ENCODE results near the gene NFASC.

The NFASC gene

DNA sequence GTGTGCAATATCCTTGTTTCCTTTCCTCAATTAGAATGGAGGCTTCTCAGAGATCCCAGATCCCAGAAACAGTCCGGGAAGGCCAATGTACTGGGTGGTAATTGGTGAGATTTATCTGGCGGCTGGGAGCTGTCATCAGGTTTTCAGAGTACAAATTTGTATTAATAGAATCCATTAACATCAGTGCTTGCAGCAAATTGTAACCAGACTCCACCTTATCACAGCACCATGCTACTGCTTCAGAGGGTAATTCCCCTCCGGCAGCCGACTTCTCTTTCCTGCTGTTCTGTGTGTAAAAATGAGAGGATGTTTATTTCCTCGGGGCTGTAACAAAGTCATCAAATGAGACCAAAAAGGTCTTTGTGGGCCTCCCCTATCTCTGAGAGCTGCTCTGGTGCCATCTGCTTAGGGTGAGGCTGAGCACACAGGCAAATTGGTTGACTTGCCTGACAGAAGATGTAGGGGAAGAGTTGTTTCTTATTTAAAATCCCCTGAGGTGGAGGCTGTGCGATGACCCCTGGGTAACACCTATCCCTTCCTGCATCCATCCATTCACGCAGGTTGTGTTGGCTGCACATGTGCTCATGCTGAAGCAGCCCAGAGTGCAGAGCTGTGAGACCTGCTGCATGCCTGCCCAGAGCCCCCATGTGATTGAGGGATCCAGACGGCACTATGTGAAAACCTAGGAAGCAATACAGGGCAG is 19.2 kb downstream of the NFASC start:
- no peak for DNase-seq (ENCODE audit: low read depth)

GRCh38 chr1:204891860-204892259 is 21.2 kb downstream of the NFASC start:
- DNase-seq (ENCODE audit: low read depth), result no peak

DNA sequence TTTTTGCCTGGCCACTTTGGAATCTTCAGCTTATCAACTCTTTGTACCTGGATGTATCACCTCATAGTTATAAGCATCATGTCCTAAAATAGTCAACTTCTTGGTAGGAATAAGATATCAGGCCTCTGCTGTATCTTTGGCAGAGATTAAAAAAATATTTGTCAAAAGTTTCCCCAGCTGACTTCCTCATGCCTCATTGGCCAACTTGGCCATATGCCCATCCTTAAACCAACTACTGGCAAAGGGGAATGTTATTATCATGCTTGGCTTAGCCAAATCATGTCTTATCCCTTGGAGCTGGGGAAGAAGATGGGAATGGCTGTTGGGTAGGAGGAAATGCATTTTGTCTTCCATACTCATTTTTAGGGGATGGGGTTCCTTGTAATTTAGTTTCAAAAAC is 23.4 kb downstream of the NFASC start:
- DNase-seq (ENCODE audit: low read depth), result no peak

DNA sequence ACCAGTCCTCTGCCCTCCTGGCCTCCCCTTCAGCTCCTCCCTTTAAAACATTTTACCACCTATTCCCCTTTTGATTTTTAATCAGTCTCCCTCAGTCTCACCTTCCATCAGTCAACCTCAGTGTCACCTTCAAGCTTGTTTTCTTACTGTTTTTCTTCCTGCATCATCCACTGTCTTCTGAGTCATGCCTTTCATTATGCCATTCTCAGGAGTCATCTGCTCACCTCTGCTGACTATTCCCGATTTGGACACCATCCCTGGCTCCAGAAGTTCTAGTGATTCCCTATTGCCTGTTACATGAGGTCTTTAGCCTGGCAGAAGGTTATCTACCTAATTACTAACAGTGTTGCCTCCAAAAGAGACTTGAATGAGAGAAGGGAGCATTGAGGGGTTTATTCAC is 23.9 kb downstream of the NFASC start:
- no peak for DNase-seq (ENCODE audit: low read depth)

GRCh38 chr1:204896023-204896422 is 25.4 kb downstream of the NFASC start:
- no peak for DNase-seq (ENCODE audit: low read depth)

DNA sequence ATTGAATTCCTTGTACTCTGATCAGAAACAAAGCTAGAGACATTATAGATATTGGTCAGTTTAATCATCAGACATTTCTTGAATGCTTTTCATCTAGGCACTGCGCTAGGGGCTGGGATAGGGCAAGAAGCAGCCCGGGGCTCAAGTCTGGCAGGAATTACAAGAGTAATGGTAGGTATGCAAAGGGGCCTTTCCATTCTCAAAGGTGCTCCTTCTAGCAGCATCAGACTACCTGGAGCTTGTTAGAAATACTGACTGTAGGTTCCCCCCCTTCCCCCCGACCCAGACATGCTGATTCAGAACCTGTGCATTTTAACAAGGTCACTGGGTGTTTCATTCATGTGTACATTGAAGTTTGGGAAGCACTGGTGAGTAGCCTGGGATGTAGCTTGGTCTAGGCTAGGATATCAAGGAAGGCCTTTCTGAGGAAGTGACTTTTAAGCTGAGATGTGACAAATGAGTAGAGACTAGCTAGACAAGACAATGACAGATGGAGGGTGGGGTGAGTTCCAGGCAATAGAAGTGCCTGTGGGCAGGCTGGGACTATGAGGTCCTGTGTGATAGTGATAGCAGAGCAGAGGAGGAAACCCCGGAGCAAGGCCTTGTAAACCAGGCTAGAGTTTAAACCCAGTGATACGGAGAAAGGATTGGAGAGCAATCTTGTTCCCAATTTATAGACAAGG is 26.3 kb downstream of the NFASC start:
- DNase-seq (ENCODE audit: low read depth), result no peak

DNA sequence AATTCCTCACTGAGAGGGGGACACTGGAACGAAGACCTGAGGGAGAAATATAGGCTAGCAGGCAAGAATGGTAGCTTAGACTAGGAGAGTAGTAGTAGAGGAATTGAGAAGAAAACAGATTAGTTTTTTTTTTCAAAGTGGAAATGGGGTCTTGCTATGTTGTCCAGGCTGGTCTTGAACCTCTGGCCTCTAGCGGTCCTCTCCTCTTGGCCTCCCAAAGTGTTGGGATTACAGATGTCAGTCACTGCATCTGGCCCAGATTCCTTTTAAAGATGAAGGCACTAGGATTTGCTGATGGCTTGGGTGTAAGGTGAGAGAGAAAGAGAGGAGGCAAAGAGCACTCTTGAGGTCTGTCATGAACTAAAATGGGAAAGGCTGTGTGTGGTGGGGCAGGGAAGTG is 30.1 kb downstream of the NFASC start:
- no peak for DNase-seq (ENCODE audit: low read depth)

DNA sequence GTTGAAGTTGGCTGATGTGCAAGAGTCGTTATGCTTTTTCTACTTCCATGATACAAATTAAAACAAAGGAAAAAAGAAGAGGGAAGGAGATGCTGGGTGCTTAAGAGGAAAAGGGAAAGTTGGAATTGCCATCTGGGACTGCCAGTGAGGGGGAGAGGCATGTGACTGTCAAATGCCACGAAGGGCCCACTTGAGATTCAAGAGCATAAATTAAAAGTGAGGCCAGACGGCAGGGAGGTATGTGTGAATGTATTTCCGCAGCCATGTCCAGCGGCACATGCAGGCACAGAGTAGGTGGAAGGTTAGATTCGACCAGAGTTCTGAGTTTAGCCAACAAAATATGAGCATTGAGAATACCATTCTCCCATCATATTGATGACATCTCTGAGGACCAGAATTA is 32.0 kb downstream of the NFASC start:
- no peak for DNase-seq (ENCODE audit: low read depth)

DNA sequence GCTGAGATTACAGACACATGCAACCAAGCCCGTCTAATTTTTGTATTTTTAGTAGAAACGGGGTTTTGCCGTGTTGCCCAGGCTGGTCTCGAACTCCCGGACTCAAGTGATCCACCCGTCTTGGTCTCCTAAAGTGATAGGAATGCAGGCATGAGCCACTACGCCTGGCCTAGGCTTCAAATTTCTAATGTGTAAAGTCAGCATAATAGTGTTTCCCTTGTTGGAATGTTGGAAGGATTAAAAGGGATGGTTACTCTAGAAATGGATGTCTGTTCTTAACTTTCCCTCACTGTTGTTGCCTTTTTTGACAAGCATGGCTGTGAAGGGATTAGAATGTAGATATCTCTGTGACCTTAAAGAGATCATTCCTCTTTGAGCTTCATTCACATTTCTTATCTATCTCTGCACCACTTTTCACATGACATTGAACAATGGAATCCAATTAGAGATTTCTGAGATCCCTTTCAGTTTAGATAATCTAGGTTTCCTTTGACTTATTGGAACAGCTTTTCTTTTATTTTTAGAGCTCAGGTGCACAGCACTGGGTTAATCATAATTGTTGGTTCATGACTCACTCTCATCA is 33.7 kb downstream of the NFASC start:
- DNase-seq (ENCODE audit: low read depth), result no peak

DNA sequence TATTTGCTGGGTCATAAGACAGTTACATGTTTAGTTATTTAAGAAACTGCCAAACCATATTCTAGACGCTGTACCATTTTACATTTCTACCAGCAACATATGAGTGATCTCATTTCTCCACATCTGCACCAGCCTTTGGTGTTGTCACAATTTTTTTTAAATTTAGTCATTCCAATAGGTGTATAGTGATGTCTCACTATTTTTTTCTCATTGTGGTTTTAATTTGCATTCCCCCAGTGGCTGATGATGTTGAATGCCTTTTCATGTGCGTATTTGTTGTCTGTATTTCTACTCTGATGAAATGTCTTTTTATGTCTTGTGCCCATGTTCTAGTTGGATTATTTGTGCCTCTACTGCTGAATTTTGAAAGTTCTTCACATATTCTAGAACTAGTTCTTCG is 38.4 kb downstream of the NFASC start:
- DNase-seq (ENCODE audit: low read depth), result no peak

GRCh38 chr1:204915861-204916495 is 45.3 kb downstream of the NFASC start:
- DNase-seq (ENCODE audit: low read depth), result no peak

DNA sequence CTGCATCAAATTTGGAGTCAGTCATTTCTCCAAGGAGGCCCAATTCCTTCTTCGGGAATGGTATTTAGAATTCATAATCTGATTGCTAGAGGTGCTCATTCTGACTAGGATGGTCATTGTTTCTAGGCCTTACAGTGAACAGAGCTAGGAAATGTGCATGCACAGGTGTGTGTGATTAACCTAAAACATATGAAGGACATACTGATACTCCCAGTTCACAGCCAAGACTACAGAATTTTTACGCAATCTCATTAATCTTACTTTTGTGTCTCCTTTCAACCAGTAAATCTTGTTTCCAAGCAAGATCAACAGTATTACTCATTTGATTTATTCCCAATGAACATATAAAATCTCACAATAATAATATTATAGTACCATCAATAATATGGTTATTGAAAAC is 47.1 kb downstream of the NFASC start:
- no peak for DNase-seq (ENCODE audit: low read depth)

DNA sequence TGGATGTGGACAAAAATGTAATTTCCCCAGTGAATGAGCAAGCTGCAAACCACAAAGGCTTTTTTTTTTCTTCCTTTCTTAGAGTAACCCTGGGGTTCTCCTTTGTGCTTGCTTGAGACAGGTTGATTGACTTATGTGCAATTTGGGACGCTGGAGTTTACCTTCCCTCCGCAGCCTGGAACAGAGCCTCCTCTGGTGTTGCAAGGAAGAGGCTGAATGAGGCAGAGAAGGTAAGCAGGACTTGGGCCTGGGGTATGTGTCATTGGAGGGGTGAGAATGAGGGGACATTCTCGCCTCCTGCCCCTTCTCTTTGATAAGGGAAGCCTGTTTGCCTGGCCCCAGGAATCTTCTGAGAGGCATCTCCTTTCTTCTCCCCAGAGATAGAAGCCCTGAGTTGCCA is 49.8 kb downstream of the NFASC start:
- DNase-seq (ENCODE audit: low read depth), result no peak

- no peak for DNase-seq (ENCODE audit: low read depth)
These were observed 50.3 kb downstream of the NFASC start for GRCh38 chr1:204920967-204921366.

DNA sequence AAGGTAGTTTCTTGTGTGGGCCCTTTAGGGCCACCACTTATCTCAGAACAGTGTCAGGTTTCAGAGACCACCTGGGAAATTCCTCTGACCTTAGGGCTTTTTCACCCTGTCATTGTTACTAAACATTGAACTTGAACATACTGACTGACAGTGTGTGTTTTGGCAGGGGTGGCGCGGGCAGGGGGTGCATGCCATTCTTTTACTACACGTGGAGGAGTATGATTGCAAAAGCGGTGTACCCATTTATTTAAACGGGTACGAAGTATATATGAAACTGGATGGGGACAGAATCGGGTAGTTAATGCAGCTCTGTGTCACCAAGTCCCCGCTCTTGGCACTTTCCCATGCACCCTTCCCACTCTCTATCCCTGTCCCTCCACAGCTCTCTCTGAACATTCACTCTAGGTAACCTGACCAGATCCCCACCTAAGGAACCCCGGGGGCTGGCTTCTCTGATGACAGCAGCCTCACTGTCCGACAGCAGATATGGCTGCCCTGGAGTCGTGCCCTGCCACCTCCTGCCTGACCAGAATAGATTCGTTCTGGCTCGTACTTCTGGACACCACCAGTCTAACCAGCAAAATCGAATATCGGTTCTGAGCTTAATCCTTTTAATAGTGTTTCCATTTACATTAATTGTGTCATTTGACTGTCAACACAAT is 51.3 kb downstream of the NFASC start:
- no peak for DNase-seq (ENCODE audit: low read depth)

DNA sequence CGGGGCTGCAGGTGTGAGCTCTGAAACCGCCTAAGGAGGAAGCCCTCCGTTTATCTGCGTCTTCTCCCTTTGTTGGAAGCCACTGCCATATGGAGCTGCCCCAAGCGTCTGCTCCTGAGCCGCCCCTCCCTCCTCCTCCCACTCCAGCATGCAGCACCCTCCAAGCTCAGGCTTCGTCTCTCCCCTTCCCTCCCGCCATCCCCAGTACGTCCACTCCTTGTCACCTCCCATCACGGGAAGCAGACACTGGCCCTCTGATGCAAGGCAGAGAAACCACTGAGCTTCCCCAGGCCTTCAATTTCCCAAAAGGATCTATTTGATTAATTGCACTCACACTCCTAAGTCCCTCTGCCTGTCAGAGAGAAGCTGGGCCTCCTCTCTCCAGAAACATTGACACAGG is 52.5 kb downstream of the NFASC start:
- DNase-seq (ENCODE audit: low read depth), result no peak

- DNase-seq (ENCODE audit: low read depth), result no peak
These were observed 53.0 kb downstream of the NFASC start for GRCh38 chr1:204923626-204924012.

DNA sequence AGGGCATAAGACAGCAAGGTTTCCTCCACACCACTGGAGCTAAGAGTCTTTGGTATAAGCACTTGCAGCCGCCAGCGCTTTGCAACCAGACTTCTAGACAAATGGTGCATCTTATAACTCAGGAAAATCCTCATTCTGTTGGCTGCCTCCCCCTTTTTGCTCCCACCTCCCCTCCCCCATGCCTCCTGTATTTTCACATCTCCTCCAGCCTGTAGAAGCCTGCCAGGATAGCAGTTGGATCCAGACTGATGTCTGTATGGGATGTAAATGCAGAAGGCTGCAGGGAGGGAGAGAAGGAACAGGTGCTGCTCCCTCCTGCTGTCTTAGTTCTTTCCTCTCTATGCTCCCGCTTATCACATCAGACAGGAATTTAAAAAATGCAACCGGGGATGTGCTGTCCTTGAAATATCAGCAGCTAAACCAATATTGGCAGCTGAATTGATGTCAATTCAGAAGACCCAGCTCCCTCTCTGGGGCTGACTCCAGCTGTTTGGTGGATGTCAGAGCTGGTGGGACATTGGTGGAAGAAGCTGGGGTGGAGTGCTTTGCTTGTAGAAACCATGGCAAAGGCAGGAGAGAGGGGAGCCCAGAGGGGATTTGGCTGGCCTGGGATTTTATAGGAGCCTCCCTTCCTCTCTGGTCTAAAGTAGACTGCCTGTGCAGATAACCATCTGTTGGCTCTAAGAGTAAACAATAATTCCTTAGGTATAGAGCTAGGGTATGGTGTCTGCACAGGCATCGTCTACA is 53.5 kb downstream of the NFASC start:
- DNase-seq (ENCODE audit: low read depth), result no peak

DNA sequence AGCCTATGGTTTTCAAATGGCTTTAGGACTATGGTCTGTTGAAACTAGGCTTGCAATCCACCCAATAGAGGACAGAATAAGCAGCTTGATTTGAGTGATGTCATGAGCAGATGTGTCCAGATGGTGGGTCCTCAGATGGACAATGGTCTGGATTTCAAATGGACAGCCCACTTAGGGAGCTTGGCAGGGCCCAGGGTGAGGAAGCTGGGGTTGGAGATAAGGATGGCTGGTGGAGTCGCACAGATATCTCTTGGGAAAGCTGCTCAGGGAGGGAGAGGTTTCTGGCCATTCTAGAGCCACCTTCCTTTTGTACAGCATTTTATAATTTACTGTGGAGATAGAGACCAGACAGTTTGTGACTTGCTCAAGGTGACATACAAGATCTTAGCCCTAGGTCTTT is 55.0 kb downstream of the NFASC start:
- no peak for DNase-seq (ENCODE audit: low read depth)

GRCh38 chr1:204927673-204928641 is 57.3 kb downstream of the NFASC start:
- no peak for DNase-seq (ENCODE audit: low read depth)
